GM19043 (cell line): Measurements from ENCODE around the gene KLRC4.
A peak's percentile ranks its signal among the peaks of the same experiment; 100 is the strongest.
"Not testable (repeated sequence)": the region's sequence is repeated elsewhere in the genome, so short reads cannot be mapped to it uniquely, and the experiment has no call there.

Experiments used
- ATAC-seq: cut with Tn5 transposase; IDR thresholded peaks from one replicate; pipeline ENCODE4 v1.9.1; 2021; ENCODE audit warnings: low read depth; ENCODE audit not compliant: unreplicated experiment

Gene KLRC4

GRCh38 chr12:10400829-10401228 is 8.7 kb downstream of the KLRC4 start:
- ATAC-seq: no peak

GRCh38 chr12:10398168-10398567 is 11.4 kb downstream of the KLRC4 start:
- ATAC-seq: no peak

- no peak for ATAC-seq
Observed at GRCh38 chr12:10397296-10397695, 12.3 kb downstream of the KLRC4 start.

- ATAC-seq: not testable (repeated sequence)
Observed at GRCh38 chr12:10396176-10396575, 13.4 kb downstream of the KLRC4 start.

- ATAC-seq: peak; percentile 76
Observed at GRCh38 chr12:10395390-10395998, 14.1 kb downstream of the KLRC4 start.

GRCh38 chr12:10394531-10395152 is 14.9 kb downstream of the KLRC4 start:
- not testable (repeated sequence) for ATAC-seq

- ATAC-seq: no peak
Observed at GRCh38 chr12:10393291-10393690, 16.3 kb downstream of the KLRC4 start.

GRCh38 chr12:10392394-10392930 is 17.1 kb downstream of the KLRC4 start:
- ATAC-seq: peak; percentile 61

GRCh38 chr12:10390991-10391390 is 18.6 kb downstream of the KLRC4 start:
- not testable (repeated sequence) for ATAC-seq

- no peak for ATAC-seq
Observed at GRCh38 chr12:10389904-10390303, 19.7 kb downstream of the KLRC4 start, which contains the start of gene KLRK1. Gene KLRK1, minus strand, starts transcription at chr12:10390041. Its CDS starts 1,231 bp downstream, at chr12:10388810.

GRCh38 chr12:10388624-10389413 is 20.7 kb downstream of the KLRC4 start:
- no peak for ATAC-seq

- ATAC-seq: not testable (repeated sequence)
Observed at GRCh38 chr12:10387498-10387897, 22.1 kb downstream of the KLRC4 start.

- no peak for ATAC-seq
Observed at GRCh38 chr12:10386857-10387256, 22.7 kb downstream of the KLRC4 start.

GRCh38 chr12:10385166-10385613 is 24.4 kb downstream of the KLRC4 start:
- ATAC-seq: no peak

- no peak for ATAC-seq
Observed at GRCh38 chr12:10384191-10384590, 25.4 kb downstream of the KLRC4 start.

- no peak for ATAC-seq
Observed at GRCh38 chr12:10381928-10382628, 27.5 kb downstream of the KLRC4 start.

- ATAC-seq: not testable (repeated sequence)
Observed at GRCh38 chr12:10378737-10379136, 30.8 kb downstream of the KLRC4 start.

- no peak for ATAC-seq
Observed at GRCh38 chr12:10374624-10375018, 34.9 kb downstream of the KLRC4 start.

- no peak for ATAC-seq
Observed at GRCh38 chr12:10372559-10372958, 37.0 kb downstream of the KLRC4 start.

GRCh38 chr12:10371893-10372535 is 37.5 kb downstream of the KLRC4 start:
- ATAC-seq: not testable (repeated sequence)
